Liver (tissue), 9 donors: Measurements from ENCODE around the gene ZDBF2. TPM values are rescaled to one million over a fixed set of nuclear protein-coding genes. Genes with fewer than 3 reads are reported as not detected.

ENCODE experiments used
- DNase-seq: peaks from one replicate; pipeline ENCODE4 v3.0.0-alpha.2; 2017; ENCODE audit warnings: low spot score
- H3K27ac ChIP-seq, 2 donors: one replicate each; pipeline ENCODE4 v1.7.0; 2013; ENCODE audit warnings: inconsistent platforms in 2 of 2, low read length in 2 of 2, control low read depth in 1 of 2, low read depth in 1 of 2, mild to moderate bottlenecking in 1 of 2
- H3K27me3 ChIP-seq, 4 donors: one replicate each; pipeline versions ENCODE4 v1.6.1 to v1.7.0; 2013; ENCODE audit warnings: low read length in 3 of 4, inconsistent platforms in 1 of 4, mild to moderate bottlenecking in 1 of 4, moderate library complexity in 1 of 4; ENCODE audit not compliant: control insufficient read depth in 4 of 4, insufficient read depth in 4 of 4
- H3K36me3 ChIP-seq, 4 donors: one replicate each; pipeline versions ENCODE4 v1.6.1 to v1.7.0; 2013; ENCODE audit warnings: low read length in 3 of 4, mild to moderate bottlenecking in 3 of 4, low read depth in 1 of 4, moderate library complexity in 1 of 4; ENCODE audit not compliant: control insufficient read depth in 4 of 4, insufficient read depth in 3 of 4
- H3K4me1 ChIP-seq, 4 donors: one replicate each; pipeline versions ENCODE4 v1.6.1 to v1.7.0; 2013; ENCODE audit warnings: low read length in 3 of 4, mild to moderate bottlenecking in 3 of 4, moderate library complexity in 1 of 4; ENCODE audit not compliant: control insufficient read depth in 4 of 4, insufficient read depth in 4 of 4
- H3K4me3 ChIP-seq, 3 donors: one replicate each; pipeline versions ENCODE4 v1.6.1 to v1.7.0; 2013; ENCODE audit warnings: low read length in 3 of 3, control low read depth in 1 of 3, low read depth in 1 of 3, mild to moderate bottlenecking in 1 of 3
- H3K9ac ChIP-seq, 2 donors: one replicate each; pipeline ENCODE4 v1.7.0; 2013; ENCODE audit warnings: low read length in 2 of 2, mild to moderate bottlenecking in 2 of 2, moderate library complexity in 2 of 2, control low read depth in 1 of 2, low read depth in 1 of 2
- H3K9me3 ChIP-seq, 4 donors: one replicate each; pipeline versions ENCODE4 v1.6.1 to v1.7.0; 2013; ENCODE audit warnings: low read length in 3 of 4; ENCODE audit not compliant: control insufficient read depth in 4 of 4
- ATF3 ChIP-seq: IDR thresholded peaks from 2 replicates; pipeline ENCODE4 v1.6.1; 2016; ENCODE audit warnings: antibody characterized with exemption
- CTCF ChIP-seq: fragments of 150-350 bp; IDR thresholded peaks from 2 replicates; pipeline ENCODE4 v1.5.1; 2017; ENCODE audit warnings: improper control_type of control experiment, low read depth, low read length; ENCODE audit not compliant: missing input control
- EGR1 ChIP-seq, 2 donors: IDR thresholded peaks; 2 replicates each; pipeline ENCODE4 v1.6.1; 2016 to 2018; ENCODE audit warnings: antibody characterized with exemption in 2 of 2, low read depth in 2 of 2
- FOXA1 ChIP-seq: IDR thresholded peaks from 2 replicates; pipeline ENCODE4 v1.6.1; 2016; ENCODE audit warnings: antibody characterized with exemption
- FOXA2 ChIP-seq: IDR thresholded peaks from 2 replicates; pipeline ENCODE4 v1.6.1; 2016; ENCODE audit warnings: antibody characterized with exemption
- GABPA ChIP-seq, 2 donors: IDR thresholded peaks in 1 of 2; conservative IDR thresholded peaks in 1 of 2; 2 replicates each; pipeline ENCODE4 v1.6.1; 2016; ENCODE audit warnings: antibody characterized with exemption in 2 of 2, mild to moderate bottlenecking in 1 of 2, moderate library complexity in 1 of 2
- HNF4A ChIP-seq, 2 donors: conservative IDR thresholded peaks; 2 replicates each; pipeline ENCODE4 v1.6.1; 2016; ENCODE audit warnings: antibody characterized with exemption in 2 of 2, mild to moderate bottlenecking in 2 of 2
- HNF4G ChIP-seq: IDR thresholded peaks from 2 replicates; pipeline ENCODE4 v1.6.1; 2016; ENCODE audit warnings: antibody characterized with exemption
- MAX ChIP-seq: IDR thresholded peaks from 2 replicates; pipeline ENCODE4 v1.6.1; 2016; ENCODE audit warnings: antibody characterized with exemption
- RAD21 ChIP-seq, 2 donors: IDR thresholded peaks; 2 replicates each; pipeline ENCODE4 v1.6.1; 2016; ENCODE audit warnings: antibody characterized with exemption in 2 of 2, mild to moderate bottlenecking in 2 of 2
- YY1 ChIP-seq: IDR thresholded peaks from 2 replicates; pipeline ENCODE4 v1.6.1; 2016; ENCODE audit warnings: antibody characterized with exemption, mild to moderate bottlenecking
- ZBTB33 ChIP-seq: IDR thresholded peaks from 2 replicates; pipeline ENCODE4 v1.6.1; 2016; ENCODE audit warnings: antibody characterized with exemption
- WGBS: extraction: QIAGEN DNeasy Blood & Tissue Kit; methylation state at CpG from one replicate; pipeline ENCODE4 v1.1.7; 2013; 5-methylcytosine and 5-hydroxymethylcytosine counted together
- polyA plus RNA-seq, 2 donors: library from polyadenylated mRNA; stranded (reverse) in 1 of 2; unstranded in 1 of 2; fragments of 200-250 nt in 1 of 2; fragments of >200 nt in 1 of 2; fragmentation: Nextera tagmentation in 1 of 2; extraction: Ambion mirVana in 1 of 2; gene quantifications; one replicate each; pipeline versions ENCODE4 v1.2.1 to v1.2.3, GENCODE V29; 2013 to 2015
- total RNA-seq, 2 donors: library from RNA; depleted of rRNA; stranded (reverse); fragments of >200 nt; gene quantifications; one replicate each; pipeline ENCODE4 v1.2.3, GENCODE V29; 2014
- donor health status: healthy.
- donor health status: healthy.
- donor health status: healthy.
- donor health status: healthy.
- donor health status: healthy.

ZDBF2 gene
- total and polyA plus RNA-seq, 4 donors = 0.97 to 5.9 (median 1.9) TPM

- TF ChIP-seq YY1 (no peak), ZBTB33 (no peak), MAX (no peak)
Observed at GRCh38 chr2:206349375-206349774, 74.9 kb downstream of the ZDBF2 start (continued).

- Histone ChIP-seq H3K36me3 (no peaks in the 10 kb centered on the region), H3K4me1 (no peaks in the 10 kb centered on the region), H3K27me3 (no peaks in the 10 kb centered on the region), H3K27ac (no peak overlapping the region), H3K4me3 (no peak overlapping the region), H3K9me3 (no peaks in the 10 kb centered on the region), H3K9ac (no peak overlapping the region)
- 66% methylated on average over 1 of the region's 1 CpG for WGBS
- no peak for DNase-seq
- TF ChIP-seq HNF4A (conservative IDR thresholded peaks at IDR 0.05) (no peak), EGR1 (IDR thresholded peaks at IDR 0.05; ENCODE audit: low read depth in 2 of 2) (no peak), GABPA (IDR thresholded peaks at IDR 0.05 in 1 of 2, conservative IDR thresholded peaks at IDR 0.05 in 1 of 2) (no peak), FOXA1 (no peak), RAD21 (IDR thresholded peaks at IDR 0.05) (no peak), YY1 (no peak), FOXA2 (no peak), CTCF (no peak), HNF4G (no peak), ZBTB33 (no peak), MAX (no peak), ATF3 (no peak)
Observed at GRCh38 chr2:206352571-206352970, 78.1 kb downstream of the ZDBF2 start.

- no peaks in the 10 kb centered on the region for H3K36me3 ChIP-seq
- H3K4me3 ChIP-seq = no peak overlapping the region
- no peaks in the 10 kb centered on the region for H3K27me3 ChIP-seq
- TF ChIP-seq FOXA2 (no peak), RAD21 (IDR thresholded peaks at IDR 0.05) (no peak), EGR1 (IDR thresholded peaks at IDR 0.05; ENCODE audit: low read depth in 2 of 2) (no peak)
- peaks cover 0 to 9% (median 1%) of the 10 kb centered on the region in 4 donors for H3K9me3 ChIP-seq
- H3K27ac ChIP-seq = no peak overlapping the region
- H3K4me1 ChIP-seq = no peaks in the 10 kb centered on the region
- no peak for DNase-seq
- H3K9ac ChIP-seq = no peak overlapping the region
- WGBS = 94% methylated on average over 1 of the region's 1 CpG
Observed at GRCh38 chr2:206353685-206354084, 79.2 kb downstream of the ZDBF2 start.
